Hepatocyte (in vitro differentiated cells): ENCODE data around the gene ARHGAP18. TPM values are rescaled to one million over a fixed set of nuclear protein-coding genes. Genes with fewer than 3 reads are reported as not detected.

ENCODE experiments used
- DNase-seq: peaks from one replicate; pipeline ENCODE4 v3.0.0-alpha.2; 2016; ENCODE audit warnings: low spot score
- H2AFZ ChIP-seq: fragments of 200-600 bp; sonication (generic); 2 replicates; pipeline ENCODE4 v1.6.0; 2016; ENCODE audit warnings: antibody characterized with exemption, mild to moderate bottlenecking
- H3K27ac ChIP-seq: fragments of 200-600 bp; sonication (generic); 2 replicates; pipeline ENCODE4 v1.5.1; 2016; ENCODE audit warnings: mild to moderate bottlenecking
- H3K27me3 ChIP-seq: fragments of 200-600 bp; sonication (generic); 2 replicates; pipeline ENCODE4 v1.6.1; 2016
- H3K36me3 ChIP-seq: fragments of 200-600 bp; sonication (generic); replicated peaks from 2 replicates; pipeline ENCODE4 v1.5.1; 2016; ENCODE audit warnings: low read depth; ENCODE audit not compliant: insufficient read depth
- H3K4me1 ChIP-seq: fragments of 200-600 bp; sonication (generic); 2 replicates; pipeline ENCODE4 v1.5.1; 2016; ENCODE audit warnings: mild to moderate bottlenecking, moderate library complexity; ENCODE audit not compliant: insufficient read depth
- H3K4me2 ChIP-seq: fragments of 200-600 bp; sonication (generic); 2 replicates; pipeline ENCODE4 v1.6.0; 2016
- H3K4me3 ChIP-seq: fragments of 200-600 bp; sonication (generic); 2 replicates; pipeline ENCODE4 v1.5.1; 2016; ENCODE audit warnings: mild to moderate bottlenecking
- H3K79me2 ChIP-seq: fragments of 200-600 bp; sonication (generic); 2 replicates; pipeline ENCODE4 v1.6.0; 2017; ENCODE audit warnings: mild to moderate bottlenecking
- H3K9me2 ChIP-seq: fragments of 200-600 bp; sonication (generic); replicated peaks from 2 replicates; pipeline ENCODE4 v1.6.0; 2017; ENCODE audit warnings: mild to moderate bottlenecking; ENCODE audit not compliant: insufficient read depth
- H3K9me3 ChIP-seq: fragments of 200-600 bp; sonication (generic); 2 replicates; pipeline ENCODE4 v1.5.1; 2016; ENCODE audit warnings: low read depth, mild to moderate bottlenecking
- H4K20me1 ChIP-seq: fragments of 200-600 bp; sonication (generic); 2 replicates; pipeline ENCODE4 v1.6.0; 2016; ENCODE audit warnings: mild to moderate bottlenecking; ENCODE audit not compliant: insufficient read depth, poor library complexity, severe bottlenecking
- EZH2 ChIP-seq: fragments of 200-600 bp; sonication (generic); IDR thresholded peaks from 2 replicates; pipeline ENCODE4 v1.6.1; 2016; ENCODE audit warnings: antibody characterized with exemption, mild to moderate bottlenecking, borderline replicate concordance
- EZH2phosphoT487 ChIP-seq: fragments of 200-600 bp; sonication (generic); IDR thresholded peaks from one replicate; pipeline ENCODE4 v1.6.1; 2018; ENCODE audit warnings: antibody characterized with exemption, mild to moderate bottlenecking, low read depth, moderate library complexity; ENCODE audit not compliant: unreplicated experiment, severe bottlenecking
- WGBS: methylation state at CpG from one replicate; pipeline ENCODE4 v1.1.6; 2016; ENCODE audit warnings: low lambda C conversion rate; ENCODE audit errors: missing lambda C conversion rate; 5-methylcytosine and 5-hydroxymethylcytosine counted together
- polyA plus RNA-seq: library from polyadenylated mRNA; unstranded; fragments of >200 nt; fragmentation: Nextera tagmentation; extraction: Ambion mirVana; gene quantifications from 2 replicates; pipeline ENCODE4 v1.2.1, GENCODE V29; 2016
- total RNA-seq: library from RNA; depleted of rRNA; stranded (reverse); fragments of >200 nt; gene quantifications from 2 replicates; pipeline ENCODE4 v1.2.3, GENCODE V29; 2014
- TF ChIP-seq, protein P1 (sequence below): fragments of 200-600 bp; sonication (generic); IDR thresholded peaks from 2 replicates; pipeline ENCODE4 v1.5.1; 2016; ENCODE audit warnings: antibody characterized with exemption, mild to moderate bottlenecking; ENCODE audit not compliant: poor library complexity

Gene ARHGAP18
- total and polyA plus RNA-seq, 2 experiments from 2014 or later: 14.7 to 34.8 TPM

DNA sequence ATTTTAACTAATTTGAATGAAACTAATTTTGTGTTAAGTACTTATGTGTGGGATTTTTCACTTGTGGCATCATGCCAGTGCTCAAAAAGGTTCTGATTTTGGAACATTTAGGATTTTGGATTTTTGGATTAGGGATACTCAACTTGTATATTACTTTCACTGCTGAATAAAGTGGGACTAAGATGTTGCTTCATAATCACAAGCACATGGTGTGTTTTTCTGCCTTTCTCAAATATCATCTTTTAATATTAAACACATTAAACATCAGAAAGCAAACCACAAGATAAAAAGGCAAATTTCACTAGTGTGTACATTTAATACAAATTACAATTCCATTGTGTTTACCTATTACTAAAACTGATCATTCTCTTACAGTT, 89.8 kb downstream of the ARHGAP18 start:
- no peaks in the 10 kb centered on the region for H3K9me2 ChIP-seq

DNA sequence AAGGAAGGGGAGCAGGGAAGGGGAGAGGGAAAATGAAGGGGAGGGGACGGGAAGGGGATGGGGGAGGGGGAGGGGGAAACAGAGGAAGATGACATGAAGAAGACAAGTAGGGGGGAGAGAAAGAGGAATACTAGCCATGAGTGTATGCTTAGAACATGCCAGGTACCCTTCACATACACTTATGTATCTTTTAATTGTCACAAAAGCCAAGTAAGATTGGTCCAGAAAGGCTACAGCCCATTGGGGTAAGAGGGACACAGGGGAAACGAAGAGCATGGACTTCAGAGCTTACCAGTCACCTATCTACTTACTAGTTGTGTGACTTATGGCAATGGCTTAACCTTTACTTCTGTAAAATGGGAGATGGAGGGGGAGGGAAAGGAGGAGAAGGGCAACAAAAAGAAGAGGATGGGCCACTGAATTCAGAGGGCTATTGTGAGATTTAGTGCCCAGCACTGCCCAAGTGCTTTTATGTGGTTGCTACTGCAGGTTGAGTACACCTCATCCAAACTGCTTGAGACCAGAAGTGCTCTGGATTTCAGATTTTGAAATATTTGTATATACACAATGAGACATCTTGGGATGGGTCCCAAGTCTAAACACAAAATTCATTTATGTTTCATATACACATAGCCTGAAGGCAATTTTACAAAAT, 90.3 kb downstream of the ARHGAP18 start:
- Histone ChIP-seq H3K27ac (no peak overlapping the region), H3K36me3 (peaks cover 3% of the 10 kb centered on the region), H3K79me2 (no peaks in the 10 kb centered on the region), H3K9me3 (no peaks in the 10 kb centered on the region), H3K4me2 (no peak overlapping the region), H2AFZ (no peak overlapping the region), H3K4me1 (no peaks in the 10 kb centered on the region), H4K20me1 (no peaks in the 10 kb centered on the region), H3K27me3 (no peaks in the 10 kb centered on the region), H3K9me2 (no peaks in the 10 kb centered on the region), H3K4me3 (no peak overlapping the region)
- TF ChIP-seq EZH2phosphoT487: no peak
- TF ChIP-seq, protein P1, sequence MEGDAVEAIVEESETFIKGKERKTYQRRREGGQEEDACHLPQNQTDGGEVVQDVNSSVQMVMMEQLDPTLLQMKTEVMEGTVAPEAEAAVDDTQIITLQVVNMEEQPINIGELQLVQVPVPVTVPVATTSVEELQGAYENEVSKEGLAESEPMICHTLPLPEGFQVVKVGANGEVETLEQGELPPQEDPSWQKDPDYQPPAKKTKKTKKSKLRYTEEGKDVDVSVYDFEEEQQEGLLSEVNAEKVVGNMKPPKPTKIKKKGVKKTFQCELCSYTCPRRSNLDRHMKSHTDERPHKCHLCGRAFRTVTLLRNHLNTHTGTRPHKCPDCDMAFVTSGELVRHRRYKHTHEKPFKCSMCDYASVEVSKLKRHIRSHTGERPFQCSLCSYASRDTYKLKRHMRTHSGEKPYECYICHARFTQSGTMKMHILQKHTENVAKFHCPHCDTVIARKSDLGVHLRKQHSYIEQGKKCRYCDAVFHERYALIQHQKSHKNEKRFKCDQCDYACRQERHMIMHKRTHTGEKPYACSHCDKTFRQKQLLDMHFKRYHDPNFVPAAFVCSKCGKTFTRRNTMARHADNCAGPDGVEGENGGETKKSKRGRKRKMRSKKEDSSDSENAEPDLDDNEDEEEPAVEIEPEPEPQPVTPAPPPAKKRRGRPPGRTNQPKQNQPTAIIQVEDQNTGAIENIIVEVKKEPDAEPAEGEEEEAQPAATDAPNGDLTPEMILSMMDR: no peak
- TF ChIP-seq EZH2: no peak
- WGBS: 95% methylated on average over 1 of the region's 2 CpGs
- no peak for DNase-seq

More for the DNA sequence above, 89.8 kb downstream of the ARHGAP18 start:
- no peaks in the 10 kb centered on the region for H4K20me1 ChIP-seq
- no peak overlapping the region for H3K27ac ChIP-seq
- no peaks in the 10 kb centered on the region for H3K79me2 ChIP-seq
- TF ChIP-seq EZH2: no peak
- TF ChIP-seq, protein P1: no peak
- no peak for TF ChIP-seq EZH2phosphoT487
- no peak overlapping the region for H3K4me3 ChIP-seq
- peaks cover 3% of the 10 kb centered on the region for H3K36me3 ChIP-seq
- DNase-seq: no peak
- H2AFZ ChIP-seq: no peak overlapping the region
- H3K4me2 ChIP-seq: no peak overlapping the region
- no peaks in the 10 kb centered on the region for H3K9me3 ChIP-seq
- H3K4me1 ChIP-seq: no peaks in the 10 kb centered on the region
- H3K27me3 ChIP-seq: no peaks in the 10 kb centered on the region

DNA sequence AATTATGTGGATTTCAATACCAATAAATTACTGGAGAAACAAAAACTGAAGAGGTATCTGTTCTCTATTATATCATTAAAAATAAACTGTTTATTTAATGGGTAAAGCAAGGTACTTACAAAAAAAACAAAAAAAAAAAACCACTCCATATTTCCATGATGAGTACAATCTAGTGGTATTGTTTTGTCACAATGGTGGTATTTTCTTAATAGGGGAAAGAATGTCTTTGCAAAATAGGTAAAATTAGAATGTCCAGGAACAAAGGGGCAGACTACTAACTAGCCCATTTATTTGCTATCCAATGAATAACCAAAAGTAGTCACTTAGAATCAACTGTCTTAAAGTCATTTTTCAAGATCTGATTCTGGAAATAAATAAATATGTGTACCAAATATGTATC, 92.0 kb downstream of the ARHGAP18 start:
- Histone ChIP-seq H3K9me3 (no peaks in the 10 kb centered on the region), H2AFZ (no peak overlapping the region), H4K20me1 (no peaks in the 10 kb centered on the region), H3K79me2 (no peaks in the 10 kb centered on the region), H3K4me1 (no peaks in the 10 kb centered on the region), H3K4me3 (no peak overlapping the region), H3K4me2 (no peak overlapping the region), H3K9me2 (no peaks in the 10 kb centered on the region), H3K36me3 (no peaks in the 10 kb centered on the region), H3K27ac (no peak overlapping the region), H3K27me3 (no peaks in the 10 kb centered on the region)
- TF ChIP-seq EZH2phosphoT487 (no peak), EZH2 (no peak)
- TF ChIP-seq, protein P1: no peak
- DNase-seq: no peak

DNA sequence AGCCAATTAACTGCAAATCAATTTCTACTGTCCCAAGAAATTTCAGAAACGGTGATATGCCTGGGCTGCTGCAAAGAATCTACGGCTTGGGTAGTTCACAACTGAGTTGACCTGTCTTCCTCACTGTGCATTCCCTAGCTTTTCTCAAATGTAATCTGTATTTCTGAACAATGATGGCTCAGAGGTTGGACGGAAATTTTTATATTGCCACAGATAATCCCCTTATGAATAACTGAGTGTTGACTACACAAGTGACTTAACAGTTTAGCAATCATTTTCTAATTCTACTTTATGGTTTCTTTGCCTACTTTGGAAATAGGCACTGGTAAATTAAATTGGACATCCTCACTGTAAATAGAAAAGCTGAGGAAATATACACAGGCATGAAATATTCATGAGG, 94.5 kb downstream of the ARHGAP18 start:
- Histone ChIP-seq H3K79me2 (no peaks in the 10 kb centered on the region), H3K9me3 (no peaks in the 10 kb centered on the region), H2AFZ (no peak overlapping the region), H3K9me2 (no peaks in the 10 kb centered on the region), H3K36me3 (no peaks in the 10 kb centered on the region), H4K20me1 (no peaks in the 10 kb centered on the region), H3K27ac (no peak overlapping the region), H3K4me3 (no peak overlapping the region), H3K4me2 (no peak overlapping the region), H3K4me1 (peaks cover 7% of the 10 kb centered on the region), H3K27me3 (no peaks in the 10 kb centered on the region)
- WGBS: 71% methylated on average over 3 of the region's 3 CpGs
- no peak for DNase-seq
- no peak for TF ChIP-seq EZH2phosphoT487
- TF ChIP-seq, protein P1: no peak
- TF ChIP-seq EZH2: no peak
